Ramos (cell line): ENCODE results near the gene TMC7.

Source experiments
- in situ Hi-C: fragments of 300-500 bp; cut with MboI; formaldehyde crosslinking; loops from one replicate; pipeline ENCODE4 v1.14.3; 2022; ENCODE audit warnings: low sequenced_read_pairs; ENCODE audit not compliant: unreplicated experiment

TMC7 gene

DNA sequence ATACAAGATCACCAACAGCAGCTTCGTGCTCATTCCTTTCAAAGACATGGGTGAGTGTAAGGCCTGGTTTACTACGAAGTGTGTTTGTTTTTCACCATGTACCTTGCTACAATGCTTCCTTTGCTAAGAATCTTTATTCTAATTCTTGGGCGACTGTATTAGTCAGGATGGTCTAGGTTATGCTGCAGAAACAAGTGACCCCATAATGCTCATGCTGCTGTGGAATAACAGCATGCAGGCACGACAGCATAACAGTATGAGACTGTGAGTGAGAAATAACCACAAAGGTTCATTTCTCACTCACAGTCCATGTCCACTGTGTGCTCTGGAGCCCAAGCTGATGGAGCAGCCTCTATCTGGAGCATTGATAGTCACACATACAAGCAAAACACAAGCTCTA is 38.0 kb downstream of the TMC7 start:
- in situ Hi-C loops, result no loop called here

DNA sequence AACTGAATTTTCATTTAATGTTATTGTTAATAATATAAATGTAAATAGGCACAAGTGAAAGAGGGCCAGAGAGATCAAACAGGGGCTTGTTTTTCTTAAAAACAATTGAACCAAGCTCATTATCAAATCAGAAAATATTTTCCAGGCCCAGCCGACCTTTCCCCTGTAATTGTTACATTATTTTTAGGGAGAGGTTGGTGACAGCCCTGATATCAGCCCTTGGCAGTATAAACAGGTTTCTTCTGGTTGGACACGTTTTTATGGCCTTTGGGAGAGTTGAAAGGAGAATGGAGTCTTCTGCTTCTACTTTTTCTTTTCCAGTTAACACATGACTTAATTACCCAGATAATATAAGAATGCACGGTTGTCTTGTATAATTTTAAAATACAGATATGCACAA is 43.7 kb downstream of the TMC7 start:
- in situ Hi-C loops, result no loop called here

DNA sequence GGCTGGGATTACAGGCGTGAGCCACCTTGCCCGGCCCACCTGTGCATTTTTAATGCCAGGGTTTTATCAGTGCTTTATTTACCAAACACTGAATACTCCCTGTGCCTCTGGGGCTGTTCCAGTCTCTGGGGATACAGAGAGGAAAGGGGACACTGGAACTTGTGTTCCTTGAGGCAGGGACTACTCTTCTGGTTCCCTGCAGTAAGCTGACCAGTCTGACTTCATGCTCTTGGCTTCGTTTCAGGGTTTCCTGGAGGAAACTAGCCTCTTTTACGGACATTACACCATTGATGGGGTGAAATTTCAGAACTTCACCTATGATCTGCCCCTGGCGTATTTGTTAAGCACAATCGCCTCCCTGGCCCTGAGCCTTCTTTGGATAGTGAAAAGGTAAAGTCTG is 46.2 kb downstream of the TMC7 start:
- in situ Hi-C loops, result no loop called here

DNA sequence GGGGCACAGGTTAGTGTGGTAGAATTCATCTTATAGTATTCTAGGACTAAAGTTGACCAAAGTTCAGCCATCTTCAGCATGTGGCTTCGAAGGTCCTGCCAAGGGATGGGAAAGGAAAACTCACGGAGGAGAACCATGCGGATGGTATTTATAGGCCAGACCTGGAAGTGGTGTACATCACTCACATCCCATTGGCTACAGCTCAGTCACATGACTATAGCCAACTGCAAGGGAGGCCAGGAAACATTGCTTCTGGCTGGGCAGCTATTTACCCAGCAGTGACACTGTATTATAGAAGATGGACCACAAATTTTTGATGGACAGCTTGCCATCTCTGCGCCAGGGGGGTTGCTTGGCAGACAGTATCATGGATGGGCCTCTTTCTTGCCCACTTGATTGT is 48.0 kb downstream of the TMC7 start:
- in situ Hi-C loops, result no loop called here

DNA sequence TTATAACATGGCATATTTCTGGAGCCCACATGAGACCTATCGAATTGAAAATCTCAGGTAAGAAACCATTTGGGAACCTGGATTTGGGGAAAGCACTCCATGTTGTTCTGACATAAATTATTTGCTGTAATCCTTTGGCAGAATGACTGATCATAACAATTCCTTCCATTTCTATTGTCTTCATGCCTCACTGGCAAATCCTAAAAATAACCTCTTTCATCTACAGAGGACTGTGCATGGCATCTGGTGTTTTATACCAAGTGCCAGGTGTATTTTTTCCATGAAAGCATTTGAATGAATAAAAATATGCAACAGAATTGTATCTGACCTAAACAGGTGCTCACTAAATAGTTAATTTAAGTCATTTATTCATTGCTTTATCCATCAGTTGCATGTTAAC is 50.0 kb downstream of the TMC7 start:
- in situ Hi-C loops, result no loop called here

DNA sequence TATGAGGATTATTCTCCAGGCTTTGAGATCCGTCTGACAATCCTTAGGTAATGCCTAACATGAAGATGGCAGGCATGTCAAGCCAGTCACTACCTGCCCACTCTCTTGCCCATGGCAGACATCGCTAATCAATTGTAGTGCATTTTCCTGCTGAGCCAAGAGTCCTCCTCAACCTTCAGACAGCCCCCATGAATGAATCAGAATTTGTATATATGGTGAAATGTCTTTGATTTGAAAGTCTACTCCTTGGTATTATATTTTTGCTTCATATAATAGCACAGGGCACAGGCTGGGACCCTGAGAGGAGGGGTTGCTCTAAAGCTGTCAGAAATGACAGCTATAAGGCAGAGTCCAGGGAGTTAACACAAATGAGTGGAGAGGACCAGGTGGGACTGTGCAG is 56.7 kb downstream of the TMC7 start:
- in situ Hi-C loops, result no loop called here

DNA sequence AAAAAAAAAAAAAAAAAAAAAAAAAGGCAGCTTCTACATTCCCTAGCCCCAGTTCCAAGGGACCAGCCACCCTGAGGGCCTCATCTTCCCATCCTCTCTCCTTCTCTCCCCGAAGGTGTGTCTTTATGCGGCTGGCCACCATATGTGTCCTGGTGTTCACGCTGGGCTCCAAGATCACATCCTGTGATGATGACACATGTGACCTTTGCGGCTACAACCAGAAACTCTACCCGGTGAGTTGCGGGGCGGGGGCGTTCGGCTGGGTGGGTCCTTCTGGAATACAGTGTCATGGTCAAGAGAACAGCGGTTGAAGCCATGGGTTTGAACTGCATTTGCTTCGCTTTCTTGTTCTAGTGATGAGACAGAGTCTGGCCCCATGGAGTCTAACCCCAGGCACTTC is 61.0 kb downstream of the TMC7 start:
- in situ Hi-C loops, result no loop called here

DNA sequence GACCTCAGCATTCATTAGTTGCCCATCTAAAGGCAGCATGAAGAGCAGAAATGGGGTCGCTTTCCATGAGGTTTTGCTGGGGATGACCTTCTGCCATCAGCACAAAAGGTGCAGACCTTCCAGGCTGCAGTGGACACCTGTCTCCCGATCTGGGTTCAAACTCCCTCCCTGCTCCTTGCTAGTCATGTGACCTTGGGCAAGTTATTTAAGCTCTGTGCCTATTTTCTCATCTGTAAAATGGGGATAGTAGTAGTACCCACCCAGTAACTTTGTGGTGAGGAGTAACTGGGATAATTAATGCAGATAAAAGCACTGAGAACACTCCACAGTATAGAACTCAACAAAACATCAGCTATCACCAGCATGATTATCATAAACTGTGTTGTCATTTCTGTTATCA is 62.3 kb downstream of the TMC7 start:
- in situ Hi-C loops, result no loop called here

DNA sequence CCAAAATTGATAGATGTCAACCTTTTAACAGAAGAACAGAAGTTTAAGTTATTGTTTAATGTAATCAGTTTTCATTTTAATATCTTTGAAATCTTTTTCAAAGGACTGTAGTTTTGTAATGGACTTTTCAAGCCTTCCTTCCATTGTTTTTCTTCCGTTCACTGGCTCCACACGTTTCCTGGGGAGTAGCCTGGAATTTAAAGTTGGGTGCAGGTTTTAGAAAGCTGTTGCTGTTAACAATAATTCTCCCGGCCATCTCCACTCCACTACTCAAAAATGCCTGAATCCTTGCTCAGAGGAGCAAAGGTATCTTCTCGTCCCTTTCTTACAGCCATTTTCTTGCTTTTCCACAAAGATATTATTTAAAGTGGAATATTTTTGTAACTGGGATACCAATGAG is 79.0 kb downstream of the TMC7 start:
- in situ Hi-C loops, result no loop called here

DNA sequence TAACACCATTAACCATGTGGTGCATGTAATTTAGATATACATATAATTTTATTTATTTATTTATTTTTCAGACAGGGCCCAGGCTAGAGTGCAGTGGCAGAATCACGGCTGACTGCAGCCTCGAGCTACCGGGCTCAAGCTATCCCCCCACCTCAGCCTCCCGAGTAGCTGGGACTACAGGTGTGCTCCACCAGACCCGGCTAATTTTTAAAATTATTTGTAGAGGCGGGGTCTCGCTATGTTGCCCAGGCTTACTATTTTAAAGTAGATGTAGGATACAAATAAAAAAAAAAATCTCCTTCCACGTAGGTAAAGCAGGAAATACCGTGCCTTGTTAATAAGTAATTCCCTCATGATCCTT is 83.2 kb downstream of the TMC7 start:
- in situ Hi-C loops, result no loop called here

DNA sequence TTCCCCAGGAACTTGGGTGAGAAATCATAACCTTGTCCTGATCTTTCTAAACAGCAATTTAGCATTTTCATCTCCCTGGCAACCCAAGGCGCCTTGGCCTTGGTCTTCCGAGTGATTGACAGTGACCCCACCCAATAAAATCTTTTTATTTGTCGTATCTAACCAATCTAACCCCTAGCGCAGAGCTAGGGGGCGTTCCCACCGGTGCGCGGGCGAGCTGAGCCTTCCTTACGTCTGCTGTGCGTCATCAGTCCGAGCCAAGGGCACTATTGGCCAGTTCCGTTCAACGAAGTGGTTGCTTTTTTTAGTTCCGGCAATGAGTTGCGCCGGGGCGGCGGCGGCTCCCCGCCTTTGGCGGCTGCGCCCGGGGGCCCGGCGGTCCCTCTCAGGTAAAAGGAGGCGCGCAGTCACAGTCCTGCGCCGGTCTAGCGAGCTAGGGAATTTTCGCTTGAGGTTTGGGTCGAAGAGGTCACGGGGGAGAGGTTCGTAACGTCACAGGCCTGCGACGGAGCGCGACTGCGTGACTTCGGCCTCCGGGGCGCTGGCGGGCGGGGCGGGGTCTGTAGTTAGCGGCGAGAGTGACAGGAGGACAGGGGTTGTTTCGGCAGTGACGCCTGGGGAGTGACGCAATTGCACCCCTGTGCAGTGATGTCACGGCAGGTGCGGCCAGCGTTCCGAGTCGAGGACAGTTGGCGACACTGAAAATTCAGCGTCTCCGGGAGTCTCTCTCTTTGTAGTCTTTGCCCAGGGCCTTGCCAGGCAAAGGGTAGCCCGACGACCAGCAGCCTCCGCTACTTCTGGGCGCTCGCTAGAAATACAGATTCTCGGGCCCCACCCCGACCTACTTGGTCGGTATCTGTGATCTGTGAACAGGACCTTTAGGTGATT is 83.9 kb downstream of the TMC7 start, which contains the start of gene COQ7:
Gene COQ7 (plus strand): TSS at position 266 of the 888 bp plus-strand sequence. CDS start 51 bp downstream, at position 317.
- in situ Hi-C loops, result no loop called here

DNA sequence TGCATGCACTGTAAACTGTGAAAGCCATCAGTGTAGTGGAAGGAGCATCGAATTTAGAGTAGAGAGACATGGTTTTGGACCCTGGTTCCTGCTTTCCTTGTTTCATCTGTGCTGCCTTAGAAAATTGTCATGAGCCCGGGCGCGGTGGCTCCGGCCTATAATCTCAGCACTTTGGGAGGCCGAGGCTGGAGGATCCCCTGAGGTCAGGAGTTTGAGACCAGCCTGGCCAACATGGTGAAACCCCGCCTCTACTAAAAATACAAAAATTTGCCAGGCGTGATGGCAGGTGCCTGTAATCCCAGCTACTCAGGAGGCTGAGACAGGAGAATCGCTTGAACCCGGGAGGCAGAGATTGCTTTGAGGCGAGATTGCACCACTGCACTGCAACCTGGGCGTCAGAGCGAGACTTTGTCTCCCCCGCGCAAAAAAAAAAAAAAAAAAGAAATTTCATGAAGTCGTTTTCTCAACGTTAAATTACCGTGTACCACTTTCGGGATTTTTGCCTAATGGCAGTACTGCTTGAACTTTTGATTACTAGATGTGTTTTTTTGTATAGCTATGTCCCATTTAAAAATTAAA is 84.6 kb downstream of the TMC7 start:
- in situ Hi-C loops, result no loop called here

DNA sequence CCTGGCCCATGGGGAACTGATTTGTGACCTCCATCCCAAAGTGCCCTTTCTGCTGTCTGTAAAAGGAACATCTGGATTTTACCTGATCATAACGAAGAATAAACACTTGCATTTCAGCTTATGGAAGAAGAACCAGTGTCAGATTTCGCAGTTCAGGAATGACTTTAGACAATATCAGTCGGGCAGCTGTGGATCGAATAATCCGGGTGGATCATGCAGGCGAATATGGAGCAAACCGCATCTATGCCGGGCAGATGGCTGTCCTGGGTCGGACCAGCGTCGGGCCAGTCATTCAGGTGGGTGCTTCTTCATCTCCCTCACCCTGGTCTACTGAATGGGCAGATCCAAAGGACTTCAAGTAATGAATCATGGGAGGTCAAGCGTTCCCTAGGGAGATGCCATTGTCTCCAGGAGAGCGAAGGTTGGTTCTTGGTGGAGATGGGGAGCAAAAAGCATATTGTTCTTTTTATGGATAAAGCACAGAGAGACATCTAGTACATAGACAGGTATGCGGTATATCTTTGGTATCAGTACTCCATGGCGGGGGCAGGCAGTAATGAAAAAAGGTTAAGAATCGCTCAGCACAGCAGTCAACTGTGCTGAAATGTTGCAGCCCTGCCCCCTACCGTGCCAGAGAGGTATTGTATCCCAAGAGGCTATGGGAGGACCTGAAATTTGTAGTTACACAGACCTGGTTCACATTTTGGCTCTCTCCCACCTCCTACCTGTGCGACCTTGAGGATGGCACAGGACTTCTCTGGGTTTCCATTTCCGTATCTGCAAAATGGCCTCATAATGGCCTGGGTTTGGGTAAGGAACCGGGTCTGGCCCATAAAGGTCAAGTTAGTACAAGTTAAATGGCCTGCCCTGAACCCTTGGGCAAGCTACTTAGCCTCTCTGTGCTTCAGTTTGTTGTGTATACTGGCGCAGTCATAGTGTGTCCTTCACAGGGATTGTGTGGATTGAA is 88.4 kb downstream of the TMC7 start:
- in situ Hi-C loops, result no loop called here

DNA sequence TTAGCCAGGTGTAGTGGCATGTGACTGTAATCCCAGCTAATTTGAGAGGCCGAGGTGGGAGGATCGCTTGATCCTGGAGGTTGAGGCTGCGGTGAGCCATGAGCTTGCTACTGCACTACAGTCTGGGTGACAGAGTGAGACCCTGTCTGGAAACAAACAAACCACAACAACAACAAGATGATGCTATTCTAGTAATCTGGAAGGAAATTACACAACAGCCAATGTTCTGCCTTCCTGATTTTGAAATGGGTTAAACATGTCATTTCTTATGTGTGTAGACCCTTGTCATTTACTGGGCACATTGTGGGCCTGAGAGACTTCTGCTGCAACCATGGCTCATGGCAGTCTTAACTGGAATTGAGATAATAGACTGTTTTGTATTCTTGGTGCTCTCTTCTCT is 89.6 kb downstream of the TMC7 start:
- in situ Hi-C loops, result no loop called here

DNA sequence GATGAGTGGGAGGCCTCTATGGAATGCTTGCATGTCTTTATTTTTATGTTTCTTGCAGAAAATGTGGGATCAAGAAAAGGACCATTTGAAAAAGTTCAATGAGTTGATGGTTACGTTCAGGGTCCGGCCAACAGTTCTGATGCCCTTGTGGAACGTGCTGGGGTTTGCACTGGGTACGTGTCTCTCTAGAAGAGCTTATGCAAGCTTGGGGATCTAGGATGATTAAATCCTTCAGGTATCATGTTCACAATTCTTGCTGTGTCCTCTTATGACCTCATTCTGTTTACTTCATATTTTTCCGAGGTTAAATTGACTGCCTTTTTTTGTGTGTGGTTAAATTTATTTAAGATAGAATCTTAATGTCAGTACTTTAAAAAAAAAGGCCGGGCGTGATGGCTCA is 90.1 kb downstream of the TMC7 start:
- in situ Hi-C loops, result no loop called here

DNA sequence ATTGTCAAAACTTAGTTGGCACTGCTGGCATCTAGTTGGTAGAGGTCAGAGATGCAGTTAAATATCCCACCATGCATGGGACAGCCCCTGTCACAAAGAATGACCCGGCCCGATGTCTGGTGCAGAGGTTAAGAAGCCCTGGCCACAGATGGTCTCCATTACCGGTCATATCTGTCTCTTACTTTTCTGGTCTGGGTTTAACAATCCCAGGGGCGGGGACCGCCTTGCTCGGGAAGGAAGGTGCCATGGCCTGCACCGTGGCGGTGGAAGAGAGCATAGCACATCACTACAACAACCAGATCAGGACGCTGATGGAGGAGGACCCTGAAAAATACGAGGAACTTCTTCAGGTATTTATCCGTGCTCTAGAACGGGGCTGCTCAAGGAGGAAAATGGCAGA is 91.8 kb downstream of the TMC7 start:
- in situ Hi-C loops, result loop anchor here (25.0 kb wide), 1 partner anchor 437 kb away; the partner anchor contains the start of genes CCP110 and GDE1

DNA sequence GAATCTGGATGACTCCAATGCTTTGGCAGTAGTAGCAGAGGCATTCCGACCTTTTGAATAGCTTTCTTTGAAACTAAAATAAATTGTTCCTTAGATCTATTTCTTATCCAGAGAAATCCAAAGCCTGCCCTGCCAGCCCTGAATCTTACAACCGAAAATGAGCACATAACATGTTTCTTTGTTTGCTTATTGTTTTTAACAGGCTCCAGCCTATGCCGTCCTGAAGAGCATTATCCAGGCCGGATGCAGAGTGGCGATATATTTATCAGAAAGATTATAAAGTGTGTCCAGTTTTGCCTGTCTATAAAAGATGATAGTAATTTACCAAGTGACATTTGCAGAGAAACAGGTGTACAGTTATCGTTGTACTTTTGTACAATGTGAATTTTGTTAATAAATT is 94.1 kb downstream of the TMC7 start:
- in situ Hi-C loops, result loop anchor here (25.0 kb wide), 1 partner anchor 434 kb away; the partner anchor contains the start of genes CCP110 and GDE1

DNA sequence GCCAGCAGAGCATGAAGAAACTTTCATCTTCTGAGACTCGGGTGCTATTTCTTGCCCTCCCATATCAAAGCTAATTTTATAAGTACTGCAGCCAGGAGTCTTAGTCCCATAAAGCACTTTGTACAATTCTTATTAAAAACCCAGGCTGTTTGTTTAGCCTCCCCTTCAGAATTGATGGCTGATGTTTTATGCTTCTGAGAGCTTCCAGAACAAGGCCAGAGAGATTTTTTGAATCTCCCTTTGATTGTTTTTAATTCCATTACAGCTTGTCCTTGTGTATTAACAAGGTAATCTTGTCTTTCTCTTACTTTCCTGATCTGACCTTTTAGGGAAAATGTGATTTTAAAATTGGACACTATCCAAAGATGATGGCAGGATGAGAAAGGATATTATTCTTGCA is 99.9 kb downstream of the TMC7 start:
- in situ Hi-C loops, result loop anchor here (10.0 to 25.0 kb wide), 2 partner anchors 291 to 429 kb away; partner anchors contain the start of genes CCP110 and GDE1

DNA sequence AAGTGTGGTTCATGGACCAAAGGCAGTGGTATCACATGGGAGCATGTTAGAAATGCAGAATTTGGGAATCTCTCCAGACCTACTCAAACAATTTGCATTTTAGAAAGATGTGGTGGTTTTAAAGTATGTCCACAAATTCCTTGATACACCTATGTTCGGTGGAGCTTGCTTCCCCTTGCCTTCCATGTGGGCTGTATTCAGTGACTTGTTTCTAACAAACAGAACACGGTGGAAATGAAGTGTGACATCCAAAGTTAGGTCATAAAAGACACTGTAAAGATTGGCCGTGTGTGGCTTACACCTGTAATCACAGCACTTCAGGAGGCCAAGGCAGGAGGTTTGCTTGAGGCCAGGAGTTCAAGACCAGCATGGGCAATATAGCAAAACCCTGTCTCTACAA is 100.4 kb downstream of the TMC7 start:
- in situ Hi-C loops, result loop anchor here (10.0 to 25.0 kb wide), 2 partner anchors 291 to 428 kb away; partner anchors contain the start of genes CCP110 and GDE1

DNA sequence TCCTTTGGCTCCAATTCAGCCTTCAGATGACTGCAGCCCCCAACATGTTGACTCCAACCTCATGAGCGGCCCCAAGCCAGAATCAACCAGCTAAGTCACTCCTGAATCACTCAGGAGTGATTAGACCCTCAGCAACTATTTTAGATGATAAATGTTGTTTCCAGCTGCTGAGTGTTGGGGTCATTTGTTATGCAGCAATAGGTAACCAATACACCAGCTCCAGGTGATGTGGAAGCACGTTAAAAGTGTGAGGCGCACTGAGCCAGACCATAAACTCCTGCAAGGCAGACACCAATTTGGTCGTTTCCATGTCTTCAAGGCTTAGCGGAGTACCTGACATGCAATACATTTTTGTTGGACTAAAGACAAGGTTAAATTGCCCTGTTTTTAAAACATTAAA is 101.1 kb downstream of the TMC7 start:
- in situ Hi-C loops, result loop anchor here (10.0 to 25.0 kb wide), 2 partner anchors 290 to 427 kb away; partner anchors contain the start of genes CCP110 and GDE1
